Measurements from ENCODE around the gene PSIP1. TPM values are rescaled to one million over a fixed set of nuclear protein-coding genes. Genes with fewer than 3 reads are reported as not detected.
"Not testable (repeated sequence)": the region's sequence is repeated elsewhere in the genome, so short reads cannot be mapped to it uniquely, and the experiment has no call there.

The PSIP1 gene
- total RNA-seq, 1 donor, result 108 TPM

GRCh38 chr9:15469406-15469805 lies 41.4 kb downstream of the PSIP1 start:
- peak; percentile 13 for DNase-seq (ENCODE audit: low read depth)
- no peak overlapping the region for H3K4me3 ChIP-seq (ENCODE audit: low read depth, low read length)
- no peak for TF ChIP-seq CTCF (IDR thresholded peaks at IDR 0.05; ENCODE audit: insufficient read depth, low read length)

DNA sequence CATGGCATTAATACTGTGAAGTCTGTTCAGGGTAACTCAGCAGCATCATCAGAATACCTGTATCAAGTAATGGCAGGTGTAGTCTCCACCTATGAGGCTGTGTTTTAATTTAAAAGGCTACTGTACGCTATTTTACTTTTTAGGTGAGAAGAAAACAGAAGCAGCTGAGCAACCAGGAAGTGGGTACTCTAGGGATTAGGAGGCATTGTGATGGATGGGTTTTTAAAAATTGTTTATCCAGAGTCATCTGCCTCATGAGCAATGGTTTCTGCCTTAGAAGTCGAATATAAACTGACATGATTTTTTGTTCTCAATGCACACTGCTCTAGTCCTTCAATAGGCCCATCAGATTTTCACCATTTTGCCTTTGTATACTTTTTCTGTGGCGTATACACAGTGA lies 42.6 kb downstream of the PSIP1 start:
- TF ChIP-seq CTCF (IDR thresholded peaks at IDR 0.05; ENCODE audit: insufficient read depth, low read length), result no peak
- DNase-seq (ENCODE audit: low read depth), result no peak
- no peak overlapping the region for H3K4me3 ChIP-seq (ENCODE audit: low read depth, low read length)

DNA sequence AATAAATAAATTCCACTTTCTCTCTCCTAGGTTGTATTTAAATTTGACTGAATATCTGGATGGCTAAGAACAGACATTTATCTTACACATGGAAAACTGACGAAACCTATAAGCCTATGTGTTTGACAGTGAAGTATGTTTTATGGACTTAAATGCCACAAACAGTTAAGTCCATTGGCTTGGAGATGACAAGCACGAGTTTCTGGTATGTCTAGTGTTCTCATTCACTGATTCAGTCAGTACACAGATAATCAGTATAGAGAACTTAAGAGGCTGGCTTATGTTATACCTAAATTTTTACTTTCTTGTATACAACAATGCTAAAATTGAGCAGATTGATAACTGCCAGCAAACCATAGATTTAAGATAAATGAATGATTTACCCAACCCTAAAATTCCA lies 49.2 kb downstream of the PSIP1 start:
- DNase-seq (ENCODE audit: low read depth), result no peak
- no peak for TF ChIP-seq CTCF (IDR thresholded peaks at IDR 0.05; ENCODE audit: insufficient read depth, low read length)
- H3K4me3 ChIP-seq (ENCODE audit: low read depth, low read length), result no peak overlapping the region

GRCh38 chr9:15461056-15461455 lies 49.7 kb downstream of the PSIP1 start:
- DNase-seq (ENCODE audit: low read depth), result no peak

GRCh38 chr9:15453956-15454355 lies 56.8 kb downstream of the PSIP1 start:
- no peak for DNase-seq (ENCODE audit: low read depth)
- H3K4me3 ChIP-seq (ENCODE audit: low read depth, low read length), result no peak overlapping the region
- TF ChIP-seq CTCF (IDR thresholded peaks at IDR 0.05; ENCODE audit: insufficient read depth, low read length), result no peak

More at GRCh38 chr9:15461056-15461455, 49.7 kb downstream of the PSIP1 start:
- H3K4me3 ChIP-seq (ENCODE audit: low read depth, low read length), result no peak overlapping the region
- TF ChIP-seq CTCF (IDR thresholded peaks at IDR 0.05; ENCODE audit: insufficient read depth, low read length), result no peak

GRCh38 chr9:15444141-15444540 lies 66.6 kb downstream of the PSIP1 start:
- DNase-seq (ENCODE audit: low read depth), result no peak
- H3K4me3 ChIP-seq (ENCODE audit: low read depth, low read length), result no peak overlapping the region
- no peak for TF ChIP-seq CTCF (IDR thresholded peaks at IDR 0.05; ENCODE audit: insufficient read depth, low read length)

DNA sequence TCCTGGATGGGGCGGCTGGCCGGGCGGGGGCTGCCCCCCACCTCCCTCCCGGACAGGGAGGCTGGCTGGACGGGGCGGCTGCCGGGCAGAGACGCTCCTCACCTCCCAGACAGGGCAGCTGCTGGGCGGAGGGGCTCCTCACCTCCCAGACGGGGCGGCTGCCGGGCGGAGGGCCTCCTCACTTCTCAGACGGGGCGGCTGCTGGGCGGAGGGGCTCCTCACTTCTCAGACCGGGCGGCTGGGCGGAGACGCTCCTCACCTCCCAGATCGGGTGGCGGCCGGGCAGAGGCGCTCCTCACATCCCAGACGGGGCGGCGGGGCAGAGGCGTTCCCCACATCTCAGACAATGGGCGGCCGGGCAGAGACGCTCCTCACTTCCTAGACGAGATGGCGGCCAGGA lies 68.5 kb downstream of the PSIP1 start:
- H3K4me3 ChIP-seq (ENCODE audit: low read depth, low read length); DNase-seq (ENCODE audit: low read depth): not testable (repeated sequence)

DNA sequence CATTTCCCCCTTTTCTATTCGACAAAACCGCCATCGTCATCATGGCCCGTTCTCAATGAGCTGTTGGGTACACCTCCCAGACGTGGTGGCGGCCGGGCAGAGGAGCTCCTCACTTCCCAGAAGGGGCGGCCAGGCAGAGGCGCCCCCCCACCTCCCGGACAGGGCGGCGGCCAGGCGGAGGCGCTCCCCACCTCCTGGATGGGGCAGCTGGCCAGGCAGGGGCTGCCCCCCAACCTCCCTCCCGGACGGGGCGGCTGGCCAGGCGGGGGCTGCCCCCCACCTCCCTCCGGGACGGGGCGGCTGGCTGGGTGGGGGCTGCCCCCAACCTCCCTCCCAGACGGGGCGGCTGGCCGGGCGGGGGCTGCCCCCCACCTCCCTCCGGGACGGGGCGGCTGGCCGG lies 68.9 kb downstream of the PSIP1 start:
- not testable (repeated sequence) for DNase-seq (ENCODE audit: low read depth); H3K4me3 ChIP-seq (ENCODE audit: low read depth, low read length)
